ENCODE results near the gene EFHD2.

DNA sequence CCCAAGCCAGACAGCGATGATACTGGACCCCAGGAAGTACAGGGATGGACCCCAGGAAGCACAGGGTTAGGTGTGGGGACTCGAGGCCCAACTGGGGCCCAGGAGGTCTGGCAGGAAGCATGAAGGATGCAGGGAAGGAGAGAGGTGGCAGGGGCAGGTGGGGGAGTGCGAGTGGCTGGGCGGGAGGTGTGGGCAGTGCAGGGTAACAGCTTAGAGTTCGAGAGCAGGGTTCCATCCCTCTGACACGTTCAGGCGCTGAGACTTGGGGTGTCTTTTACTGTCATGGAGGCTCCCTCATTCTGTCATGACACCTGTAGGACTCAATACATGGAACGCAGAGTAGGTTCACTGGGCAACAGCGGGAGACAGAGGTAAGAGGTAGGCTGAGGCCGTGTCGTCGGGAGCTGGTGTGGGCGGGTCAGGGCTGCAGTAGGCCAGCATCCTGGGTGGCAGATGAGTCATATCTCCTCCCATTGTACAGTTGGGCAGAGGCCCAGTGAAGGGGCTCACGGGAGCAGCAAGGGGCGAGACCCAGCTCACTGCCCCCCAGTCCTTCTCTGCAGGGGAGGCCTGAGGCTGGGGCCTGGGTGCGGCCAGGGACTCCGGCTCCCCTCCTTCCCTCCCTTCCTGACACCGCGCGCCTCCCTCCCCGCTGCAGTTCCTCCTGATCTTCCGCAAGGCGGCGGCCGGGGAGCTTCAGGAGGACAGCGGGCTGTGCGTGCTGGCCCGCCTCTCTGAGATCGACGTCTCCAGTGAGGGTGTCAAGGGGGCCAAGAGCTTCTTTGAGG is 17.0 kb downstream of the EFHD2 start:
- TF ChIP-seq, protein P1, sequence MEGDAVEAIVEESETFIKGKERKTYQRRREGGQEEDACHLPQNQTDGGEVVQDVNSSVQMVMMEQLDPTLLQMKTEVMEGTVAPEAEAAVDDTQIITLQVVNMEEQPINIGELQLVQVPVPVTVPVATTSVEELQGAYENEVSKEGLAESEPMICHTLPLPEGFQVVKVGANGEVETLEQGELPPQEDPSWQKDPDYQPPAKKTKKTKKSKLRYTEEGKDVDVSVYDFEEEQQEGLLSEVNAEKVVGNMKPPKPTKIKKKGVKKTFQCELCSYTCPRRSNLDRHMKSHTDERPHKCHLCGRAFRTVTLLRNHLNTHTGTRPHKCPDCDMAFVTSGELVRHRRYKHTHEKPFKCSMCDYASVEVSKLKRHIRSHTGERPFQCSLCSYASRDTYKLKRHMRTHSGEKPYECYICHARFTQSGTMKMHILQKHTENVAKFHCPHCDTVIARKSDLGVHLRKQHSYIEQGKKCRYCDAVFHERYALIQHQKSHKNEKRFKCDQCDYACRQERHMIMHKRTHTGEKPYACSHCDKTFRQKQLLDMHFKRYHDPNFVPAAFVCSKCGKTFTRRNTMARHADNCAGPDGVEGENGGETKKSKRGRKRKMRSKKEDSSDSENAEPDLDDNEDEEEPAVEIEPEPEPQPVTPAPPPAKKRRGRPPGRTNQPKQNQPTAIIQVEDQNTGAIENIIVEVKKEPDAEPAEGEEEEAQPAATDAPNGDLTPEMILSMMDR (IDR thresholded peaks at IDR 0.05; ENCODE audit: insufficient read depth, low read length) = no peak
- no peak for TF ChIP-seq POLR2AphosphoS5 (IDR thresholded peaks at IDR 0.05; ENCODE audit: low read depth)

All from HL-60 (cell line).